ENCODE results near the gene PTPN13. TPM values are rescaled to one million over a fixed set of nuclear protein-coding genes. Genes with fewer than 3 reads are reported as not detected.

PTPN13 gene
- total RNA-seq, 1 donor from 2014 or later: 69.9 TPM

GRCh38 chr4:86833615-86834014, 239.5 kb downstream of the PTPN13 start:
- peaks cover 8% of the 10 kb centered on the region for H3K4me1 ChIP-seq
- no peak overlapping the region for H3K27ac ChIP-seq
- intact Hi-C loops (cut with DNase I): no loop called here
- H3K9me3 ChIP-seq: no peaks in the 10 kb centered on the region
- no peak overlapping the region for H3K4me3 ChIP-seq
- no peak for TF ChIP-seq CTCF (IDR thresholded peaks at IDR 0.05)
- no peaks in the 10 kb centered on the region for H3K36me3 ChIP-seq
- ATAC-seq: no peak
- no peaks in the 10 kb centered on the region for H3K27me3 ChIP-seq
- no peak for DNase-seq

- Histone ChIP-seq H3K9me3 (no peaks in the 10 kb centered on the region), H3K4me3 (no peak overlapping the region), H3K27me3 (no peaks in the 10 kb centered on the region), H3K36me3 (no peaks in the 10 kb centered on the region), H3K27ac (no peak overlapping the region), H3K4me1 (peaks cover 8% of the 10 kb centered on the region)
- DNase-seq (no peak), ATAC-seq (no peak)
- TF ChIP-seq CTCF (IDR thresholded peaks at IDR 0.05): no peak
- intact Hi-C loops (cut with DNase I): no loop called here
Measured at GRCh38 chr4:86834901-86835300, 240.8 kb downstream of the PTPN13 start.

GRCh38 chr4:86835677-86836076, 241.6 kb downstream of the PTPN13 start:
- ATAC-seq: no peak
- peaks cover 8% of the 10 kb centered on the region for H3K4me1 ChIP-seq
- intact Hi-C loops (cut with DNase I): no loop called here

GRCh38 chr4:86837691-86838503, 243.8 kb downstream of the PTPN13 start:
- Histone ChIP-seq H3K27ac (no peak overlapping the region), H3K36me3 (no peaks in the 10 kb centered on the region), H3K4me3 (no peak overlapping the region), H3K27me3 (no peaks in the 10 kb centered on the region), H3K4me1 (no peaks in the 10 kb centered on the region), H3K9me3 (no peaks in the 10 kb centered on the region)
- DNase-seq (no peak), ATAC-seq (peak; percentile 24)
- intact Hi-C loops (cut with DNase I): no loop called here
- TF ChIP-seq CTCF (IDR thresholded peaks at IDR 0.05): no peak

More at GRCh38 chr4:86835677-86836076, 241.6 kb downstream of the PTPN13 start:
- Histone ChIP-seq H3K4me3 (no peak overlapping the region), H3K27ac (no peak overlapping the region), H3K9me3 (no peaks in the 10 kb centered on the region), H3K27me3 (no peaks in the 10 kb centered on the region), H3K36me3 (no peaks in the 10 kb centered on the region)
- DNase-seq: no peak
- no peak for TF ChIP-seq CTCF (IDR thresholded peaks at IDR 0.05)

- H3K9me3 ChIP-seq: no peaks in the 10 kb centered on the region
- no peak for TF ChIP-seq CTCF (IDR thresholded peaks at IDR 0.05)
- no peaks in the 10 kb centered on the region for H3K4me1 ChIP-seq
- intact Hi-C loops (cut with DNase I): no loop called here
- no peak for DNase-seq
- ATAC-seq: no peak
- H3K36me3 ChIP-seq: no peaks in the 10 kb centered on the region
- H3K4me3 ChIP-seq: no peak overlapping the region
- H3K27me3 ChIP-seq: no peaks in the 10 kb centered on the region
- no peak overlapping the region for H3K27ac ChIP-seq
Measured at GRCh38 chr4:86840858-86841257, 246.7 kb downstream of the PTPN13 start.

Measured in upper lobe of right lung (tissue), 1 donor.